ENCODE measurements around the gene PLD5.

- TF ChIP-seq CTCF (IDR thresholded peaks at IDR 0.05), result no peak
- no peak for TF ChIP-seq POLR2A (IDR thresholded peaks at IDR 0.05)
Measured at GRCh38 chr1:242187171-242187570, 337.3 kb downstream of the PLD5 start.
